ENCODE data around the gene FUT7. TPM values are rescaled to one million over a fixed set of nuclear protein-coding genes. Genes with fewer than 3 reads are reported as not detected.

The FUT7 gene
- total RNA-seq, 1 donor from 2014 or later = 0.84 TPM

- intact Hi-C loops (cut with micrococcal nuclease) = no loop called here
These were observed 11.8 kb downstream of the FUT7 start for GRCh38 chr9:137019891-137020683.

GRCh38 chr9:137018761-137019559 lies 12.9 kb downstream of the FUT7 start:
- intact Hi-C loops (cut with micrococcal nuclease) = no loop called here

- intact Hi-C loops (cut with micrococcal nuclease) = no loop called here
These were observed 13.9 kb downstream of the FUT7 start for GRCh38 chr9:137017791-137018497.

DNA sequence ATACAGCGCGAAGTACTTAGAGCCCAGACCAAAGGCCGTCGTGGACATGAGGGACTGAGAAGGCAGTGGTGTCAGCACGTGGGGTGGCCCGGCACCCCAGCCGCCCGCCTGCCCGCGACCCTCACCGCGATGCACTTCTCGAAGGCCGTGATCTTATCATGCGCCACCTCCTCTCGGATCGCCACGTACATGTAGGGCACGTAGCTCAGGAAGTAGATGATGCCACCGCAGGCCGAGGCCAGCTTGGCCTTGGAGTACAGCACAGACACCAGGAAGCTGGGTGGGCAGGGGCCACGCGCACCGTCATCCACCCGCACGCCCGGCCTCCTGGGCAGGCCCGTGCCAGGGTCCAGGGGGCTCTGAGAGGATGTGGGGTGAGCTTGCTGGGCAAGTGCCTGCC lies 14.8 kb downstream of the FUT7 start:
- intact Hi-C loops (cut with micrococcal nuclease) = no loop called here

DNA sequence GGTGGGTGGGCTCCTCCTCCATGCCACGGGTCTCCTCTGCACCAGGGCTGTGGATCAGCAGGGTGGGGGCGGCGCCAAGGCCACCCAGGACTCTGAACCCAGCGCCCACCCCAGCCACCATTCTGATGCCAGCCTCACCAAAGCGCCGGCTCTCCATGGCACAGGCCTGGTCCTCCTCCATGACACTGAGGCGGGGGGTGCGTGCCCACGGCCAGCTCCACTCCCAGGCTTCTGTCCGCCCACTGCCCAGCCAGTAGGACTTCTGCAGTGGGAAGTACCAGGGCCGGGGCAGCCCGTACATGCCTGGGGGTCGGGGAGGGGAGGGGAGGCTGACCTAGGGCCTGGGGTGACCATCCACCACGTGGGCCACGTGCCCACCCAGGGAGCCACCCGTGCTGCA lies 15.5 kb downstream of the FUT7 start:
- intact Hi-C loops (cut with micrococcal nuclease) = no loop called here

- intact Hi-C loops (cut with micrococcal nuclease) = no loop called here
These were observed 15.9 kb downstream of the FUT7 start for GRCh38 chr9:137015976-137016375.

GRCh38 chr9:137015540-137015930 lies 16.4 kb downstream of the FUT7 start:
- intact Hi-C loops (cut with micrococcal nuclease) = no loop called here

GRCh38 chr9:137014776-137015539 lies 16.9 kb downstream of the FUT7 start:
- intact Hi-C loops (cut with micrococcal nuclease) = no loop called here

GRCh38 chr9:137014166-137014565 lies 17.7 kb downstream of the FUT7 start:
- intact Hi-C loops (cut with micrococcal nuclease) = no loop called here

DNA sequence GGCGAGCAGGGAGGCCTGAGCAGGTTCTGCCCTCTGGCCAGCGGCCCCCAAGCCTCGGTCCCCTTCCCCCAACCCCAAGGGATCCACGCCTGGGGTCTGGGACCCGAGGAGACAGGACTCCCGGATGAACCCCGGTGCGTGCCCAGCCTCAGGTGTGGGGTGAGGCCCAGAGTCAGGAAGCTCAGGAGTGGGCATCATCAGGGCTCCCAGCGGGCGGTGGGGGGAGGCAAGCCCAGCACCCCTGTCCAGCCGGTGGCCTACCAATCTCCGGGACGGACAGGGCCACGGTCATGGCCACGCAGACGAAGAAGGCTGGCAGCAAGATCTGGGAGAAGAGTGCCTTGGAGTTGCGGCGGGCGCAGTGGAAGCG lies 18.3 kb downstream of the FUT7 start:
- intact Hi-C loops (cut with micrococcal nuclease) = no loop called here

- intact Hi-C loops (cut with micrococcal nuclease) = no loop called here
These were observed 19.0 kb downstream of the FUT7 start for GRCh38 chr9:137012694-137013570.

DNA sequence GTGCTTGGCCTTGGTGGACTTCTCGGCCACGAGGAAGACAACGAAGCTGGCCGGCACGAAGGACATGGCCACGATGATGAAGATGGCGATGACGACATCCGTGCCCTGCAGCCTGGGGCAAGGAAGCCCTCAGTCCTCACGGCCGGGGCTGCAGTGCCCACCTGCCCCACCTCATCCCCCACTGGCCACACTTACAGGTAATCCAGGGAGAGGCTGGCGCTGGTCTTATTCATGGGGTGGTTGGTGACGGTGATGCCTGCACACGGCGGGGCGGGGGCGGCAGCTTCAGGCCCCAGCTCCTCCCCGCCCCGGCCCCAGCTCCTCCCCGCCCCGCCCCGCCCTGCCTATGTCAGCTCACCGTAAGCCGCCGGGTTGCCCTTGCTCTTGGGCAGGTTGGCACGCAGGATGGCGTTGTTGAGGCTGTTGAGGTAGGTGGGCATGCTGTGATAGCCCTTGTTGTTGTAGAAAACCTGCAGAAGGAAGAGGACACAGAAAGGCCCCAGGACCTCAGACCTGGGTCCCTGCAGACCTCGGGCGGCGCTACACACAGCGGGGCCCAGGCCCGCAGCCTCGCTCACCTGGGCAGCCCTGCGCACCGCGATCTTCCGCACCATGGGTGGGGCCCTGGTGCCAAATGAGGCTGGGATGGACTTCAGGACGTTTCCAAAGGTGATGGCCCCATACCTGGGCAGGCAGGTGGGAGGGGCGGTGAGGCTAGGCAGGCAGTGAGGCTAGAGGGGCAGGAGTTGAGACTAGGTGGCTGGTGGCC lies 19.8 kb downstream of the FUT7 start:
- intact Hi-C loops (cut with micrococcal nuclease) = no loop called here

DNA sequence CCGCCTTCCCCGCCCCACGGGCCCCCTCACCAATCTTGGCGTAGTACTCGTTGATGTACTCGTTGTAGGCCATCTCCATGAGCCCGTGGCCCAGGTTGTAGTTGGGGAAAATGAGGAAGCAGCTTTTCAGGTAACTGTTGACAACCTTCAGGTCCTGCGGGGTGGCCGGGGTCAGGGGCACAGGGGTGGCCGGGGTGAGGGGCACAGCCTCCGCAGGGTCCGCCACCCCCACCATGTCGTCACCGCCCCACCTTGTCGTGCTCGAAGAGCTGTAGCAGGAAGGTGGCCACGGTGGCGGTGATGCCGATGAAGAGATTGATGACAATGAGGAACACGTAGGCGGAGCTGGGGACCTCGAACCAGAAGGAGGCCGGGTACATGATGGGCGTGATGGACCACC lies 20.7 kb downstream of the FUT7 start:
- intact Hi-C loops (cut with micrococcal nuclease) = no loop called here

DNA sequence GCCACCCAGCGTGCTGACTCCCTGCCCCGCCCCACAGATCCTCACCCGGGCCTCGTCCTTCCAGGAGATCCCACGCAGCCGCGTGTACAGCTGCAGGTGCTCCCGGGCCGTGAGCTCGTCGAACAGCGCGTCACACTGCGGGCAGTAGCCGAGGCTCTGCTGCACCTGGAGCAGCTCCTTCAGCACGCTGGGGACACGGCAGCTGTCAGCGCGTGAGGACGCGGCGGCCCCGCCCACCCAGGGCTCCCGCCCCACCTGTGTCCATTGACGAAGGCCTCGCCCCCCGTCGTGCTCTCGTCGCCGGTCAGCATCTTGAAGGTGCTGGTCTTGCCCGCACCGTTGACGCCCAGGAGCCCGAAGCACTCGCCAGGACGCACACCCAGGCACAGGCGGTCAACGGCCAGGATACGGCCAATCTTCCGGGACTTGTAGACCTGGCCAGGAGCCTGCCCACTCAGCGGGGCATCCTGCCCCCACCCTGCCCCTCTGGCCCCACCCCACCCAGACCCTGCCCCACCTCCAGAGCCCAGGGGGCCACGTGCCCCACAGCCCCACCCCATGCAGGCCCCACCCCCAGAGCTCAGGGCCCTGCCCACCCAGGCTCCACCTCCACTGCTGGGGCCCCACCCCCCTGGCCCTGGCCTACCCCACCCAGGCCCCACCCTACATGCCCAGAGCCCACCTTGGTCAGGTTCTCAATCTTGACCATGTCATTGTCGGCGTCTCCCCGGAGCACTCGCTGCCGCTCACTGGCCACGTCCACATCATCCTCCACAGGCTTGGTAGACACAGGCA lies 21.8 kb downstream of the FUT7 start:
- intact Hi-C loops (cut with micrococcal nuclease) = no loop called here

GRCh38 chr9:137009217-137009616 lies 22.7 kb downstream of the FUT7 start:
- intact Hi-C loops (cut with micrococcal nuclease) = no loop called here

DNA sequence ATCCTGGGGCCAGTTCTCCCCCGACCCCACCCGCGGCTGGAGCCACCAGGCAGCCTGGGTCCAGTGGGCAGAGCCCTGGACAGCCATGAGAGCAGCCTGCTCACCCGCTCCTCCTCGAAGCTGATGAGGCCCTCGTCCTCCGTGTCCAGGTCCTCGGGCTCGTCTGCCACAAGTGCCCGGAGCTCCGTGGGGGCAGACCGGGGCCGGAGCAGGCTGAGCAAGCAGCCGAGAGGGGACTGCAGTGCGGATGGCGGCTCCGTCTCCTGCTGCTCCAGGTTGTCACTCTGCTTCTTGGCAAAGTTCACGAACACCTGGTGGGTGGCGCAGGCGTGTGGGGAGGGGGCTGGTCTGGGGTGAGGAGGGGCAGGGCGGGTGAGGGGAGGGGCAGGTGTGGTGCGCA lies 23.6 kb downstream of the FUT7 start:
- intact Hi-C loops (cut with micrococcal nuclease) = no loop called here

DNA sequence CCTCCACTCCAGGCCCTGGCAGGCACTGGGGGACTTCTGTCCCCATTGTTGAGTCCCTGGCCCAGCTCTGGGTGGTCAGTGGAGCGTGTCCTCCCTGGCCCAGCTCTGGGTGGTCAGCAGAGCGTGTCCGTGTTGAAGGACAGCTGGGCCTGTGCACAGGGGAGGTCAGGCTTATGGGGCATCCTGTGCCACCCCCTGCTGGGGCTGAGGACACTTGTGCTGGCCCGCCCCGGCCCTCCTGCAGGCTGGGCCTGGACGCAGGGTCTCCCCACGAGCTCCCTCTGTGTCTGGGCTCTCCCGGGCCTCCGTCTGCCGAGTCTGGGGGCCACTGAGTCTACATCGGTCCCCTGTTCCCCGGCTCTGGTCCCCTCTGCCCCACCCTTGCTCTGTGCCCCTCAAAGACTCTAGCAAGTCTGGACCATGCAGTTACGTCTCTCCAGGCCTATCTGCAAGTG lies 24.0 kb downstream of the FUT7 start:
- intact Hi-C loops (cut with micrococcal nuclease) = no loop called here

GRCh38 chr9:137007108-137007815 lies 24.6 kb downstream of the FUT7 start:
- intact Hi-C loops (cut with micrococcal nuclease) = no loop called here
